ENCODE results near the gene NFATC1.

- TF ChIP-seq, protein P1, sequence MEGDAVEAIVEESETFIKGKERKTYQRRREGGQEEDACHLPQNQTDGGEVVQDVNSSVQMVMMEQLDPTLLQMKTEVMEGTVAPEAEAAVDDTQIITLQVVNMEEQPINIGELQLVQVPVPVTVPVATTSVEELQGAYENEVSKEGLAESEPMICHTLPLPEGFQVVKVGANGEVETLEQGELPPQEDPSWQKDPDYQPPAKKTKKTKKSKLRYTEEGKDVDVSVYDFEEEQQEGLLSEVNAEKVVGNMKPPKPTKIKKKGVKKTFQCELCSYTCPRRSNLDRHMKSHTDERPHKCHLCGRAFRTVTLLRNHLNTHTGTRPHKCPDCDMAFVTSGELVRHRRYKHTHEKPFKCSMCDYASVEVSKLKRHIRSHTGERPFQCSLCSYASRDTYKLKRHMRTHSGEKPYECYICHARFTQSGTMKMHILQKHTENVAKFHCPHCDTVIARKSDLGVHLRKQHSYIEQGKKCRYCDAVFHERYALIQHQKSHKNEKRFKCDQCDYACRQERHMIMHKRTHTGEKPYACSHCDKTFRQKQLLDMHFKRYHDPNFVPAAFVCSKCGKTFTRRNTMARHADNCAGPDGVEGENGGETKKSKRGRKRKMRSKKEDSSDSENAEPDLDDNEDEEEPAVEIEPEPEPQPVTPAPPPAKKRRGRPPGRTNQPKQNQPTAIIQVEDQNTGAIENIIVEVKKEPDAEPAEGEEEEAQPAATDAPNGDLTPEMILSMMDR (IDR thresholded peaks at IDR 0.05; ENCODE audit: low read length) = no peak
- TF ChIP-seq EZH2 (IDR thresholded peaks at IDR 0.05; ENCODE audit: borderline replicate concordance, low read length) = no peak
Measured at GRCh38 chr18:79432376-79433120, 36.8 kb downstream of the NFATC1 start.
